Nephron progenitor cell (in vitro differentiated cells): ENCODE results near the gene SLCO3A1.

Source experiments
- DNase-seq: peaks from one replicate; pipeline ENCODE4 v3.0.0; 2021
- H3K27ac Mint-ChIP-seq: 2 replicates; pipeline ENCODE4 v1.8.0; 2021; ENCODE audit warnings: mild to moderate bottlenecking, moderate library complexity, mixed read lengths
- H3K27me3 Mint-ChIP-seq: 2 replicates; pipeline ENCODE4 v1.8.0; 2021; ENCODE audit warnings: mild to moderate bottlenecking, low read depth, mixed read lengths; ENCODE audit not compliant: poor library complexity
- H3K36me3 Mint-ChIP-seq: 2 replicates; pipeline ENCODE4 v1.8.0; 2021; ENCODE audit warnings: low read depth, mixed read lengths
- H3K4me1 Mint-ChIP-seq: 2 replicates; pipeline ENCODE4 v1.8.0; 2021; ENCODE audit warnings: mixed read lengths
- H3K4me3 Mint-ChIP-seq: 2 replicates; pipeline ENCODE4 v1.8.0; 2021; ENCODE audit warnings: mild to moderate bottlenecking, moderate library complexity, mixed read lengths
- H3K9me3 Mint-ChIP-seq: 2 replicates; pipeline ENCODE4 v1.8.0; 2021; ENCODE audit warnings: mild to moderate bottlenecking, moderate library complexity, mixed read lengths
- TF ChIP-seq, protein P1 (sequence below): fragments of 200-600 bp; sonication (generic); IDR thresholded peaks from 2 replicates; pipeline ENCODE4 v1.5.0; 2021; ENCODE audit warnings: antibody characterized with exemption

Gene SLCO3A1

DNA sequence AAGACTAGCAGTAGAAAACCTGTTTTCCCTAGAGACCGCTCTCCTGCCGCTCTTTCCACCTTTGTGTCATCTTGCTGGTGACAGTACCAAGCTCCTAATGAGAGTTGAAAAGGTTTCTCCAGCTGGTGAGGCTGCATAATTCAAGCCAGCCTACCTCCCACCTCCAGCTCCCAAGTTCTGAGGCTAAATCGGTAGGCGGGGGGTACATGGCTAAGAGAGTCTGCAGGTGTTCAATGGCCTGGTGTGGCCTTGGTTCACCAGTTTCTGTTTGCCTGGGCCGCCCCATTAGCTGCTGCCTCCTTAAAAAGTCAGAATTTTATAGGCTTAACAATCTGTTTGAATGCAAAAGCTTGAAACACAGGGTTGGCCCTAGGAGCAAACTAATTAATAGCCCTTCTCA is 262.8 kb downstream of the SLCO3A1 start:
- TF ChIP-seq, protein P1, sequence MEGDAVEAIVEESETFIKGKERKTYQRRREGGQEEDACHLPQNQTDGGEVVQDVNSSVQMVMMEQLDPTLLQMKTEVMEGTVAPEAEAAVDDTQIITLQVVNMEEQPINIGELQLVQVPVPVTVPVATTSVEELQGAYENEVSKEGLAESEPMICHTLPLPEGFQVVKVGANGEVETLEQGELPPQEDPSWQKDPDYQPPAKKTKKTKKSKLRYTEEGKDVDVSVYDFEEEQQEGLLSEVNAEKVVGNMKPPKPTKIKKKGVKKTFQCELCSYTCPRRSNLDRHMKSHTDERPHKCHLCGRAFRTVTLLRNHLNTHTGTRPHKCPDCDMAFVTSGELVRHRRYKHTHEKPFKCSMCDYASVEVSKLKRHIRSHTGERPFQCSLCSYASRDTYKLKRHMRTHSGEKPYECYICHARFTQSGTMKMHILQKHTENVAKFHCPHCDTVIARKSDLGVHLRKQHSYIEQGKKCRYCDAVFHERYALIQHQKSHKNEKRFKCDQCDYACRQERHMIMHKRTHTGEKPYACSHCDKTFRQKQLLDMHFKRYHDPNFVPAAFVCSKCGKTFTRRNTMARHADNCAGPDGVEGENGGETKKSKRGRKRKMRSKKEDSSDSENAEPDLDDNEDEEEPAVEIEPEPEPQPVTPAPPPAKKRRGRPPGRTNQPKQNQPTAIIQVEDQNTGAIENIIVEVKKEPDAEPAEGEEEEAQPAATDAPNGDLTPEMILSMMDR, result no peak
- H3K4me3 Mint-ChIP-seq, result no peak overlapping the region
- H3K36me3 Mint-ChIP-seq, result peaks cover 7% of the 10 kb centered on the region
- peaks cover 56% of the 10 kb centered on the region for H3K4me1 Mint-ChIP-seq
- H3K27me3 Mint-ChIP-seq, result peaks cover 4% of the 10 kb centered on the region
- no peak overlapping the region for H3K27ac Mint-ChIP-seq
- H3K9me3 Mint-ChIP-seq, result peaks cover 2% of the 10 kb centered on the region
- DNase-seq, result no peak

GRCh38 chr15:92117261-92117731 is 263.8 kb downstream of the SLCO3A1 start:
- peaks cover 47% of the 10 kb centered on the region for H3K4me1 Mint-ChIP-seq
- TF ChIP-seq, protein P1, result no peak
- H3K36me3 Mint-ChIP-seq, result peaks cover 17% of the 10 kb centered on the region
- peaks cover 11% of the 10 kb centered on the region for H3K9me3 Mint-ChIP-seq
- no peak overlapping the region for H3K4me3 Mint-ChIP-seq
- H3K27me3 Mint-ChIP-seq, result no peaks in the 10 kb centered on the region
- H3K27ac Mint-ChIP-seq, result no peak overlapping the region
- DNase-seq, result no peak

GRCh38 chr15:92118162-92118935 is 264.8 kb downstream of the SLCO3A1 start:
- no peak for DNase-seq

GRCh38 chr15:92118936-92119325 is 265.4 kb downstream of the SLCO3A1 start:
- TF ChIP-seq, protein P1, result no peak
- Mint-ChIP-seq H3K36me3 (peaks cover 21% of the 10 kb centered on the region), H3K9me3 (peaks cover 11% of the 10 kb centered on the region), H3K27ac (no peak overlapping the region), H3K27me3 (no peaks in the 10 kb centered on the region), H3K4me1 (peaks cover 49% of the 10 kb centered on the region), H3K4me3 (no peak overlapping the region)
- no peak for DNase-seq

More at GRCh38 chr15:92118162-92118935, 264.8 kb downstream of the SLCO3A1 start:
- Mint-ChIP-seq H3K9me3 (peaks cover 11% of the 10 kb centered on the region), H3K4me1 (peaks cover 44% of the 10 kb centered on the region), H3K4me3 (no peak overlapping the region), H3K27ac (no peak overlapping the region), H3K27me3 (no peaks in the 10 kb centered on the region), H3K36me3 (peaks cover 21% of the 10 kb centered on the region)
- TF ChIP-seq, protein P1, result no peak

DNA sequence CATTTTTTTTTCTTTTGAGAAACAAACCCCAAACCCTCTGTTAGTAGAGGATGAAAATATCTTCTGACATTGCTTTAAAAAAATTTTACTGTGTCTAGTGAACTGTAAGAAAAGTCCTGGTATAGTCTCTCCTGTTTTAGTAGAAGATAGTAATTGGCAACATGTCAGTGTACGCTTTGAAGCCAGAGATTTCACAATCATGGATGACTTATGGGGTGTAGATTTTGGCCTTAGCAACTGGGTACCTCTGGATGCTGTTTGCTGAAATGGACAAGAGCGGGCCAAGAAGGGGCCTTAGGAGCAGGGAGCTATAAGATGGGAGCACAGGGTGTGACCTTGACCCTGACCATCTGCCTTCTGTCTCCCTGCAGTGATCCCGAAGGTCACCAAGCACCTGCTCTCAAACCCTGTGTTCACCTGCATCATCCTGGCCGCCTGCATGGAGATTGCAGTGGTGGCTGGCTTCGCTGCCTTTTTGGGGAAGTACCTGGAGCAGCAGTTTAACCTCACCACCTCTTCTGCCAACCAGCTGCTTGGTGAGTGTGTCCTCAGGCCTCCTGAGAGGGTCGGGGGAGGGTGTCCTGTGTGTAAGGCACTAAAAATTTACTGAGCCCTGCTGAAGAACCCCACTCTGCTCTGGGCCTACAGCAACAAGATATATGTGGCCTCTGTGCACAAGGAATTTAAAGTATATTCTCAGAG is 266.7 kb downstream of the SLCO3A1 start:
- no peaks in the 10 kb centered on the region for H3K27me3 Mint-ChIP-seq
- no peak for DNase-seq
- TF ChIP-seq, protein P1, result no peak
- peaks cover 21% of the 10 kb centered on the region for H3K36me3 Mint-ChIP-seq
- H3K9me3 Mint-ChIP-seq, result peaks cover 11% of the 10 kb centered on the region
- H3K27ac Mint-ChIP-seq, result no peak overlapping the region
- H3K4me1 Mint-ChIP-seq, result peaks cover 63% of the 10 kb centered on the region
- H3K4me3 Mint-ChIP-seq, result no peak overlapping the region
